GM19395 (cell line): ENCODE data around the gene ARX.

Experiments used
- ATAC-seq: cut with Tn5 transposase; IDR thresholded peaks from one replicate; pipeline ENCODE4 v1.9.1; 2021; ENCODE audit warnings: mild to moderate bottlenecking, moderate library complexity; ENCODE audit not compliant: unreplicated experiment

The ARX gene

DNA sequence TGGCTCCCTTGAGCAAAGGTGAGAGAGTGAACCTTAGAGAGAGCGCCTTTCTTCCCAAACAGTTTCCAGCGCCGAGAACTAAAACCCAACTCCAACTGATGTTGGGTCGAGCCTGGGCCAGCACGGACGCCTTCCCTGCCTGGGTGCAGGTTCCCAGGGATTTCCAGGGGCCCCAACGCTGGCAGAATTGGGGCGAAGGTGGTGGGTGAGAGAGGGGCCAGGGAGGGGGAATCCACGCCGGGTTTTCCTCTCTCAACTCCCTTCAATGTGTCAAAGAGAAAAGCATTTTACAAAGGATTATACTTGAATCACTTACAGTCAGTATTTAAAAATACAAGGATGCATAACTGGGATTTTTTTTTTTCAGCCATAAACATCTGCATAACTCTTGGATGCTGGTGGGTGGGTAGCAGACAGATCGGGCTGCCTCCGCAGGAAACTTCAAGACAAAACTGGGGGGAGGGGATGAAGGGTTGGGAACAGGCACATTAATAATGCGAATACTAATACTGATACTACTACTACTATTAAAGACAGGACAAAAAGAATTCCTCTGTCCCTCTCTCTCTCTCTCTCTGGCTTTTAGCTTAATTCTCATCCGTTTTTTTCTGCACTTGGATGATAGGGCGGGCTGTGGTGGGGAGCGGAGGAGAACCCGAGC, 1.3 kb upstream of the ARX start:
- no peak for ATAC-seq

DNA sequence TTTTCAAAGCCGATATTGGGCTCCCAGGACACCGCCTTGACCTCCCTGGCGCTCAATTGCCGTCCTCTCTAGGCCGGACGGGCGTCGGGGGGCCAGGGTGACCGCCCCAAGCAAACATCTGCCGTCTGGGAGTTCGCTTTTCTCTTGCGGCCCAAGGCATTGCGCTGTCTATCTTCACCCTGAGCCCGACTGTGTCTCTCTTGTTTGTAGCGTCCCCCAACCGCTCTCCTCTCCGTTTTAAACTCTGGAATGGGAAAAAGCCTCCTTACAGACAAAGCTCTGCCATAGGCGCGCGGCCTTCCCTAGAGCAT, 551 bp upstream of the ARX start:
- ATAC-seq, result no peak

DNA sequence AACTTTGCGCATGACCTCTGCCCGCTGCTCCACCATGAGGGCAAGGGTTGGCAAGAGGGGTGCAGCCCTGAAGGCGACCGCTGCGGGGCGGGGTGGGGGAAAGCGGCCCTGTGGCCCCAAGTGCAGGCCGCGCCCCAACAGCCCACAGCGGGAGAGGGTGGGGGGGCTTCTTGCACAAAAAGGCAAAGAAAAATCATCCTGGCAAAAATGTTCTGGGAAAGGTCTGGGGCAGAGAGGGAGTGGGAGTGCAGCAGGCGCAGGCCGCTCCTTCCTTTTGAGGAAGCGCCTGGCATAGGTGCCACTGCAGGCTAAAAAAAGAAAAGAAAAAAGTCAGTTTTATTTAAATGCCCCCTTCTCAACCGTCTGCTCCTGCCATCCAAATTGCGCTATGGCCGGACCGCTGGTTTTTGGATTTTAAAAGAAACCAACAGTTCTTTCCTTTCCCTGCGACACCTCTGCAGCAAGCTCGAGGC, 1.4 kb downstream of the ARX start:
- ATAC-seq, result no peak

DNA sequence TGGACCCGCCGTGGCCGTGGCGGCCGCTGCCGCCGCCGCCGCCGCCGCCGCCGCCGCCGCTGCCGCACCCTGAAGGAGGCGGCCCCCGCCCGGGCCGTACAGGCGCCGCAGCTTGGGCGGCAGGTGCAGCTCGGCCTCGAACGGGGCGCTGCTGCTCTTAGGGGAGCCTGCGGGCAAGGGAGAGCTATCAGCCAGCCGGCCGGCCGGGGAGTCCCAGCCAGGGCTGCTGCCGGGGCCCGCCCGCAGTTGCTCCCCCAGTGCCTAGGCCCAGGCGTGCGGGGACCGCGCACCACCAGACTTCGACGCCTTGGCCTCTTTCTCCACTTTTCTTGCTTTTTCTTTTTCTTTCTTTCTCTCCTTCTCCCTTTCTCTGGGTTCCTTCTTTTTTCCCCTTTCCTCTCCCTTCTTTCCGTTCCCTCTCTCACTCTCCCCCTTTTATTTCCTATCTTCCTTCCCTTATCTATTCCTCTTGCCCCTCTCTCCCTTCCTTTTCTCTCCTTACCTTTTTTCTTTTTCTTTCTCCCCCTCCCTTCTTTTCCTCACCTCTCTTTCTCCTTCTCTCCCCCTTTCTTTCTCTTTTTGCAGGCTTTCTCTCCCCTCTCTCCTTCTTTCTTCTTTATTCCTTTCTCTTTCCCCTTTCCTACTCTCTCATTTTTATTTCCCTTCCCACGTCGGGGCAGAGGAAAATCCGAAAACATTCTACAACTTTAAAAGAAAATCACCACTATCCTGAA, 2.0 kb downstream of the ARX start:
- ATAC-seq, result no peak

DNA sequence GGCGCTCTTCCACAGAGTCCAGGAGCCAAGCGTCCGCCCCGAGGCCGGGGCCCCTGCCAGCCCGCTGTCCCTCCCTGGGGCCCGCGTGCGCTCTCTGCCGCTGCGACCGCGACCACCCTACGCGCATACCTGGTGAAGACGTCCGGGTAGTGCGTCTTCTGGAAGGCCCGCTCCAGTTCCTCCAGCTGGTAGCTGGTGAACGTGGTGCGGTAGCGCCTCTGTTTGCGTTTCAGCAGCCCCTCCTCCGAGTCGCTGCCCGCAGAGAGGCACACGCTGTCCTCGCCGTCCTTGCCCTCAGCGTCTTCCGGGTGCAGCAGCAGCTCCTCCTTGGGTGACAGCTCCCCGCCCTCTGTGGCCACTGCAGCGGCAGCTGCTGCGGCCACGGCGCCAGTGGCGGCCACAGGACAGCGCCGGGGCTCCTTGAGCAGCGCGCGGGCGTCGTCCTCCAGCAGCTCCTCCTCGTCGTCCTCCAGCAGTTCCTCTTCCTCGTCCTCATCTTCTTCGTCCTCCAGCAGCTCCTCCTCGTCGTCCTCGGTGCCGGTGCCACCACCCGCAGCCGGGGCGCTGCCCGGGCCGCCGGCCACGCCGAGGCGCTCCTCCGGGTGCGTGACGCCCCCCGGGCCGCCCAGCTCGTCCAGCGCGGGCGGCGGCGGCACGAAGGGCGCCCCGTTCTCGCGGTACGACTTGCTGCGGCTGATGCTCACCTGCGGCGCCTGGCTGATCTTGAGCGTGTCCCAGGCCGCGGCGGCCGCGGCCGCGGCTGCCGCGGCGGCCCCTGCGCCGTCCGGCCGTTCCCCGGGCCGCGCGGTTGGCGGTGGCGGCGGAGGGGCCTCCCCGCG, 2.8 kb downstream of the ARX start:
- no peak for ATAC-seq

DNA sequence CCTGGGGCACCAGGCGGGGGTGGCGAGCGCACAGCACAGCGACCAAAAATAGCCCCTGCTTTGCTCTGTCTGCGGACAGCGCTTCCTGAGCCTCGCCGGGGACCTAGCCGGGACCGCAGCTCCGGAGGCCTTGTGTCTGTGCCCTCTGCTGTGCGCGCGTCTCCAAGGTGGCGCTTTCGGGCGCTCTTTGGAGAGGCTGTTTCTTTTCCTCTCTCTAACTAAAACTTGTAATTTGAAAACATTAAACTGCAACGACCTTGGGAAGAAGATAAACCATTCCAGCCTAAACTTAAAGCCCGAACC, 3.4 kb downstream of the ARX start:
- ATAC-seq, result no peak

DNA sequence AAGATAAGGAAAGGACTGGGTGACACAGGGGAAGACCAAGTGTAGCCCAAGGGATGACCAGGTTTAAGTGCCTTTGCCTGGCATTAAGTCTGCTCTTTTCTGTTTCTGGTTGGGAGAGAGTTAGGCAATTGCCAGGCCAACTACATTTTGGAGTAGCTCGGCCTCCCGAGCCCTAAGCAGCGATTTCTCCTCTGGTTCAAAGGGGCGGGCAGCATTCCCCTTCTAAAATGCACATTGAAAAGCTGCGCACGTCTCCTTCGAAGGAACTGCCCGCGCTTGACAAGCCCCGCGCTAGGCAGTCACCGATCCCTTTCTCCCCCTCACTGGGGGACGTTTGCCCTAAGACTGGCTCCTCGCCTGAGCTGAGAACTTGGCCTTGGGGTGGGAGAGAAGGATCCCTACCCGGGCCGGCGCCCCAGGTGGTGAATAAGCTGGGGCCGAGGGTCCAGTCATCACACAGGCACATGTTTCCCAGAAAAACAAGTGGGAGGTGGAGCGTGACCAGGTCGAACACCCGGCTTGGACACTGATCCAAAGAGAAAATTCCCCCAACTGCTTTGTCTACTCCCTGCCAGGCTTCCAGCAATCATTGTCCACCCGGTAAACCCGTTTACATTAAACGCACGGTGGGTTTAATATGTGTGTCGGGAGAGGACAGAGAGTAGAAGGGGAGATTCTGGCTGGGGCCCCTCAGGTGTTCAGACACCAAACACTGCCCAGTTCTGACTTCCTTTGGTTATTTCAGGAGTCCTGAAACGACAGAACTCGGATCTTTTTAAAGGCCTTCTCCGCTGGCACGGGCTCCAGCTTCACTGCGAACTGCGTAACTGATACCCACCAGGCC, 4.0 kb downstream of the ARX start:
- no peak for ATAC-seq

DNA sequence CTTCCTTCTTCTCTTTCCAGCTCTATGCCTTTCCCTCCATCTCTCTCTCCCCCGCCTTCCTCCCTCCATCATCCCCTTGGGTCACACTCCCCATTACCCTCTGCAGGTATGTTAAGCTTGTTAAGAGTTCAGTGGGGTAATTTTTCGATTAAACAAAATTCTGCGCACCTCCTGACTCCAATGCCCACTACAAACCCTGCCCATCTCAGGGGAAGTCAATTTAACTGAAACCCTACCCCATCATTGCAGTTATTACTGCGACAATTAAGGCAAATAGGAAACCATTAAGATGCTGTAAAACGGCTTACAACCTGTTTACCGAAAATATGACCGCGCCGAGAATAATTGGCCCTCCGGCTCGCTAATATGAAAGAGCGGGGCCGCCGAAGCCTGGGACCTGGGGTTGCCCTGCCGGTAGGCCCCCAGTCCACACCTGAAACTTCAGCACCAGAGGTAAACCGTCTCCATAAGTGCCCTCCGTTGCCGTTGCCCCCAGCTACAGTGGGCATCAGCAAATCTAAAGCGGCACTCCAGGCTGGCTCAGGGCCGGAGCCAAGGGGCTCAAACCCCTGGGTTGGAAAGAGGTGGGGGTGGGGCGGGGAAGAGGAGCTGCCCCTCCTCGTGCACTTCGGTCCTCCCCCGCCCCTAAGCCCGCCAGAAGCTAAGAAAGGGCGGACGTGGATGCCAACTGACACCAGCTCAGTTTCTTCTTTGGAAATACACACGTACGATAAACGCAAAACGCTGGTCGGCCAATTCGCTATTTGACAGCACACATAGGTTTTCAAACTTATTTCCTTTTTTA, 4.8 kb downstream of the ARX start:
- ATAC-seq, result no peak

DNA sequence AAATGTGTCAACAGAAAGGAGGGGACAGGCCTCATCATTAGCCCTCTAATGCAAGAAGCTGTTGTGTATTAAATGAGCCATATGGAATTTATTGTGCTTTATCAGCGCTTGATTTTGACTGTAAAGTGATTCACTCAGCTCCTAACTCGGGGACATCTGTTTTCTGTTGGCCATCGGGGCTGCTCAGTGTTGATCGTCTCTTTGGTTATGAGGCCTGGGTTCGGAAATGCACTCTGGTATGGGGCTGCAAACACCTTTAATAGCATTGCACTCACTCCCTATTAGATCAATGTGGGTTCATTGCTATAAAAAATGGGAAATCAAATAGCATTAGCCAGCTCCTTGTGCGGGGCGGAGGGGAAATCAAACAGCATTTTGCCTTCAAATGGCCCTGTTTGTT, 6.4 kb downstream of the ARX start:
- ATAC-seq, result no peak

DNA sequence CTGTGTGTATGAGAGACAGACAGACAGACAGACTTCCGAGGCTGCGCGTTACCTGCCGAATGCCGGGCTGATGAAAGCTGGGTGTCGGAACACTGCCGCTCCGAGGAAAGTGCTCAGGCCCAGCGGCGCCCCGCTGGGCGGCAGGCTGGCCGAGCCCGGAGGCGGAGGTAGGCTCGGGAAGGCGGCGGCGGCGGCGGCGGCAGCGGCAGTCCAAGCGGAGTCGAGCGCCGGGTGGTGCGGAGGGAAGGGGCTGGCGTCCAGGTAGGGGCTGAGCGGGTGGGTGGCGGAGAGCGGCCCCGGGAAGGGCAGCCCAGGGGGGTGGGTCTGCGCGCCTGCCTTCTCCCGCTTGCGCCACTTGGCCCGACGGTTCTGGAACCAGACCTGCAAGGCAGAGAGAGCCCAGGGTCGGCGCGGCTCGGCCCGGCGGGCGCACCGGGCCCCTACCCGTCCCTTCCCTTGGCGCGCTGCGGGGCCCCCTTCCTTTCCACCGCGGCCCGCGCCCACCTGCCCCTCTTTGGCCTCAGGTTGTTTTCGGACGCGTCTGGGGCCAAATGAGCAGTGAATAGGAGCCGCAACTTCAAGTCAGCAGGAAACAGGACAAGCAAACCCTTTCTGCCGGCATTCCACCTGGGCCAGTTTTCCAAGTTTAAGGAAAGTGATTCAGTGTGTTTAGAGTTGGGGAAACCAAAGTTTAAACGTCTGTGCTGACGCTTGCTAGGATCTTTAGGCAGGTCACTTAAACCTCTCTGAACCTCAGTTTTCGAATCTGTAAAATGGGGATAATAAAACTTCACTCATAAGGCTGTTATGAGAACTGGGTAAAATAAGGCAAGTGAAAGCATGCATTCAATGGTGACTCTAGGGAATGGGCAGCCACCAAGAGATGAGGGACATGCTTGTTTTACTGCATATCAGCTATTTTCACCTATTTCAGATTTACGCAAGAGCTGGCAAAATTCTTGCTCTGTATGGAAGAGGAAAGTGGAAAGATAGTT, 8.4 kb downstream of the ARX start:
- ATAC-seq, result no peak

DNA sequence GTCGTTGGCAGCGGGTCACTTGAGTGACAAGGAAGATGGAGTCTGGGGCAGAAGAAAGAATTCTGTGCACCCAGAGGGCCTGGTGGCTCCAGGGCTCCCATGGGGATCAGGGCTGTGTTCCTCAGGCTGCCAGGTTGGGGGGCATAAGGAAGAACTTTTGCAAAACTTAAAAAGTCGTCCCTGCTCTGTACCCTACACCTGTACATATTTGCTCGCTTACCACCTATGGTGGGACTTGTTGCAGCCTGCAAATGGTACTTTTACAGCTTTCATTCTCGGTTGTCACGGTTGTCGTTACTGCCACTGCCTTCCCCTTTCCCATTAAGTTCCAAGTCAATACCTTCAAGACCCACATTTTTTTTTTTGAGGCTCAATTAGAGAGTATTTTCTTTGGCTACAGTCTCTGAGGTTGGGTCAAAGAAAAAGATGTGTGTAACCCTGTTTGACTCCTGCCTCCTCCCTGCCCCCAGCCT, 9.1 kb downstream of the ARX start:
- ATAC-seq, result no peak

DNA sequence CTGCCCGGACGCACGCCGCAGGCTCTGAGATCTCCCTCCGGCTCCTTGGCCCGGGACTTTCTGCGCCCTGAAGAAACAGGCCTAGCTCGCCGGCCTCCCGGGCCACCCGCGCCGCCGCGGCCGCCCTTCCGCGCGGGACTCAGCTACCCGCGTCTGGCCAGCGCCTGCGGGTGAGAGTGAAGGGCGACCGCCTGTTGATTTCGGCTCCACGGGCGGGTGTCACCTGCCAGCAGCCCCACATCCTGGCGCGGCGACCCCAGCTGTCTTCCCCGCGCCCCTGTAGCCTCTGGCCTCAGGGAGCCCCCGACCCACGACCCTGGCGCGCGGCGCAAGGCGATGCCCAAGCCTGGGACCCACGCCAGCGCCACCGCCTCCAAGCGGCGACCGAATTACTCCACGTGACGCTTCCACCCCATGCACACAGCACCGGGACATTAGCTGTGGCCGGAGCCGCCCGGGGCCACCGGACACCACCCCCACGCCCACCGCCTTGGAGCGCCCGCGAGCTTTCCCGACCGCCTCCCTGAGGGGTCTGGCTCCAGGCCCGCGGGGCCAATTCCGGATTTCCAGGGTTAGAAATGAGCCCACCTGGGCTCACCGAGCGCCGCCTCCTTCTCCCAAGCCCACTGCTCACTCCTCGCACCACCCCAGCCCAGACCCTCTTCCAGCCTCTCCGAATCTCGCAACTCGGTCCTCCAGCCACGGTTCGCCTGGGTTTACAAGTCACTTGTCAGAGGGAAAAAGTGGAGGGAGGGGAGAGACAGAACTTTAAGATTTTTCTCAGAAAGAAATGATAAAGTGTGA, 10.2 kb downstream of the ARX start:
- ATAC-seq, result no peak

DNA sequence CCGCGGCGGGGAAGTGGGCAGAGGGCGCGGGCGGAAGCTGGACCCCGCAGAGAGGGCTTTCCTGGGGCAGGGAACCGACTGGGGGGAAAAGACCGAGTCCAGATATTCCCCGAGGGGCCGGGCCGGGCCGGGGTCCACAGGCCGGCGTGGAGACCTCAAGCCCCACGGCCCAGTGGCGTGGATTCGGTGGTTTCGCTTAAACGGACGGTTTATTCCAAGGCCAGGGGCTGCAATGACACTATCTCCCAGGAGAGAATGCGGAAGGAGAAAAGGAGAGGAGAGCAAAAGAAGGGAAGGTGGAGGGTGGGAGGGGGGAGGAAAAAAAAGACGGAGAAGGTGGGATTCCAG, 10.8 kb downstream of the ARX start:
- ATAC-seq, result no peak

DNA sequence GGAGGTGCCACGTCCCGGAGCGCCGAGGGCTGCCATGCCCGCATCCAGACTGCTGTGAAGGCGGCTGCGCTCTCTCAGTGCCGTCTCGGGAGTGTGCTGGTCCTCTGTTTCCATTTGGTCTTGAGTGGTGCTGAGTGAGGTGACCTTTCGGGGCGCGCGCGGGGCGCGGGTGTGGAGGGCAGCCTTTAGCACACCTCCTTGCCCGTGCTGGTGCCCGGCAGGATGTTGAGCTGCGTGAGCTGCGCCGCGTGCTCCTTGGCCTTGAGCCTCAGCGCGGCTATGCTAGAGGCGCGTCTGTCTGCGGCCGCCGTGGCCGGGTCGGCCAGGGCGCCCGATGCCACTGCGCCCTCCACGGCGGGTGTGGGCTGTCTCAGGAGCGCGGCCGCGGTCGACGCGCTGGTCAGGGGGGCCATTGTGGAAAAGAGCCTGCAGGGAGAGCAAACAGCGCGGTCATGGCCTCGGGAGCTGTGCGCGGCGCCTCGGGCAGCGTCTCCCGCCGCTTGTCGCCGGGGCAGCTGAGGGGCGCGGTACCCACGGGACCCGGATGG, 11.2 kb downstream of the ARX start:
- ATAC-seq, result no peak

DNA sequence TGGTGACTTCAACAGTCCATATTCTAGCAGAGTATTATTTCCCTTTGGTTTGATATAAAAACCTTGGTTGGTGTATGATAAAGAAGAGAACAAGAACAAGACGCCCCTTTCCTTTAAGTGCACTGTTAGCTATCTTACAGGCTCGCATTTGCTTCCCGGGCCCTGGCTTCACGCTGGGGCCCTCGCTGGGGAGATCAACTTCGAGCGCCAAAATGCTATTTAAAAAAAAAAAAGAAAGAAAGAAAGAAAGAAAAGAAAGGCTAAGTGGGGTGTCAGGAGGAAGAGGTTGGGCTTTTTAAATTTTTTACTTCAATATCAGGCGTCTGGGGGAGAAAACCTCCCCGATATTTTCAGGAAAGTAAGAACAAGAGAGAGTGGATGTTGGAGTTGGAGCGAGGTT, 11.7 kb downstream of the ARX start:
- ATAC-seq, result no peak

DNA sequence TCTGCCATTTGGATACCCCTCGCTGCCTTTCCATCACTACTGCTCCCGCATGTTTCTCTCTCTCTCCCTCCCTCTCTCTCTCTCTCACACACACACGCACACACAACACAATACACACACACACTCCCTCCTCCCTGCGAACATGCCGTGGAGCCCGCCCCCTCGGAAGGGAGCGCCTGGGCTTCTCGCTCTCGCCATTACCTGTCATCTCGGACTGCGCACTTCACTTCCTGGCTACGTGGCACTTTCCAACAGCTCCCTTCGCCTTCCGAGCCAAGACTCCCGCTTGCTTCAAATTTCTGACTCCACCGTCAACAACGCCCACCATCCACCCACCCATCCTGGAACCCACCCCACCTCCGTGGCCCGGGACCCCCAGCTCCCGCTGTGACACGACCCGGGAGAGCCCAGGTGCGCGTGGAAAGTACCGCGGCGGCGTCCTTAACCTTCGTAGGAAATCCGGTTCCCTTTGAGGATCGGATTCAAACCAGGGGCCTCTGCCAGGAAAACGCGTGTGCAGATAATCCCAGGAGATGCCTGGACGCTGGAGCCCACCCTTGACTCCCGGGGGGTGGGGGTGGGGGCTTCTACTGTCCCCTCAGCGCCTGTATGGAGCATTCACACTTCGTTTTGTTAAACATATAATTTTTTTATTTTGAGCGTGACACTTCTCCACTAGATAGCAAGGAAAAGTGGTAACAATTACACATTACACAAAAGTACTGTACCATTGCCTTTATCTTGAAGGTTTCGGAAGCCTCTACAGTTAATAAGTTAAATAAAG, 12.5 kb downstream of the ARX start:
- ATAC-seq, result no peak

DNA sequence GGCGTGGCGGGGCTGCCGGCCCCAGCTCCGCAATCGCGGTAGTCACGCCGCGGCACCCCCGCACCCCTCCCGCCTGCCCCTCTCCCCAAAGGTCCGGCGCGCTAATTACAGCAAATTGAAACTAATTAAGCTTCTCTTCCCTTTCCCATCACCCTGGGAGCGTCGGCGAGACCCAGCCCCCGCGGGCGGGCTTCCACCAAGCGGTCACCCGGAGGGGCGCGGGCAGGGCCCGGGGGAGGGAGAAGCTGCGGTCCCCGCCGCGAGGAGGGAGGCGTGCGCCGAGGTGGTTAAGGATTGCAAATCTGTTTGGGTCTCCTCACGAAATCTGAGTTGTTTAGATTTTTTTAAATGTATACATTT, 13.1 kb downstream of the ARX start:
- no peak for ATAC-seq
